H9 (cell line): Measurements from ENCODE around the gene SIX5. TPM values are rescaled to one million over a fixed set of nuclear protein-coding genes. Genes with fewer than 3 reads are reported as not detected.
A peak's percentile ranks its signal among the peaks of the same experiment; 100 is the strongest.

Experiments used
- DNase-seq: peaks from one replicate; pipeline ENCODE4 v3.0.0-alpha.2; 2017
- H2AFZ ChIP-seq: one replicate; pipeline ENCODE4 v1.6.1; 2013; ENCODE audit warnings: mild to moderate bottlenecking, low read length, control low read depth, moderate library complexity
- H2AK5ac ChIP-seq: 2 replicates; pipeline ENCODE4 v1.6.1; 2013; ENCODE audit warnings: low read length, control low read depth, mixed read lengths; ENCODE audit not compliant: insufficient read length
- H2BK120ac ChIP-seq: one replicate; pipeline ENCODE4 v1.6.1; 2013; ENCODE audit warnings: low read depth, mild to moderate bottlenecking, low read length, control low read depth, inconsistent platforms; ENCODE audit not compliant: poor library complexity, severe bottlenecking
- H2BK12ac ChIP-seq: 2 replicates; pipeline ENCODE4 v1.6.1; 2013; ENCODE audit warnings: low read length, control low read depth, mixed read lengths, low read depth; ENCODE audit not compliant: insufficient read length
- H2BK15ac ChIP-seq: 2 replicates; pipeline ENCODE4 v1.6.1; 2013; ENCODE audit warnings: low read depth, low read length, control low read depth
- H2BK20ac ChIP-seq: one replicate; pipeline ENCODE4 v1.6.1; 2013; ENCODE audit warnings: low read depth, mild to moderate bottlenecking, low read length, control low read depth, inconsistent platforms; ENCODE audit not compliant: poor library complexity, severe bottlenecking
- H2BK5ac ChIP-seq: 2 replicates; pipeline ENCODE4 v1.6.1; 2013; ENCODE audit warnings: low read length, control low read depth, mixed read lengths; ENCODE audit not compliant: insufficient read length
- H3K14ac ChIP-seq: 2 replicates; pipeline ENCODE4 v1.6.1; 2013; ENCODE audit warnings: low read length, control low read depth; ENCODE audit not compliant: insufficient read depth
- H3K18ac ChIP-seq: 2 replicates; pipeline ENCODE4 v1.6.1; 2013; ENCODE audit warnings: low read depth, mild to moderate bottlenecking, mixed read lengths, low read length, control low read depth; ENCODE audit not compliant: insufficient read length
- H3K23ac ChIP-seq: 2 replicates; pipeline ENCODE4 v1.6.1; 2013; ENCODE audit warnings: low read length, control low read depth, mixed read lengths, low read depth; ENCODE audit not compliant: insufficient read length
- H3K23me2 ChIP-seq: 2 replicates; pipeline ENCODE4 v1.6.1; 2013; ENCODE audit warnings: low read depth, mild to moderate bottlenecking, mixed read lengths, low read length, control low read depth; ENCODE audit not compliant: insufficient read length, poor library complexity, severe bottlenecking
- H3K27ac ChIP-seq: 2 replicates; pipeline ENCODE4 v1.5.1; 2013; ENCODE audit warnings: low read length, control low read depth, mixed read lengths, low read depth; ENCODE audit not compliant: insufficient read length
- H3K27me3 ChIP-seq: 2 replicates; pipeline ENCODE4 v1.6.1; 2013; ENCODE audit warnings: low read length, control low read depth, inconsistent platforms; ENCODE audit not compliant: insufficient read depth
- H3K4ac ChIP-seq: 2 replicates; pipeline ENCODE4 v1.6.1; 2013; ENCODE audit warnings: low read depth, mild to moderate bottlenecking, control low read depth, inconsistent platforms, low read length, moderate library complexity
- H3K4me1 ChIP-seq: 2 replicates; pipeline ENCODE4 v1.6.1; 2013; ENCODE audit warnings: low read length, control low read depth, inconsistent platforms; ENCODE audit not compliant: insufficient read depth
- H3K4me2 ChIP-seq: 2 replicates; pipeline ENCODE4 v1.6.1; 2013; ENCODE audit warnings: low read length, control low read depth, mixed read lengths; ENCODE audit not compliant: insufficient read length, insufficient read depth
- H3K56ac ChIP-seq: 2 replicates; pipeline ENCODE4 v1.6.1; 2013; ENCODE audit warnings: low read depth, mild to moderate bottlenecking, mixed read lengths, low read length, control low read depth; ENCODE audit not compliant: insufficient read length
- H3K79me1 ChIP-seq: 2 replicates; pipeline ENCODE4 v1.6.1; 2013; ENCODE audit warnings: low read depth, mild to moderate bottlenecking, moderate library complexity, low read length, control low read depth, inconsistent platforms; ENCODE audit not compliant: insufficient read depth, poor library complexity, severe bottlenecking
- H3K79me2 ChIP-seq: 2 replicates; pipeline ENCODE4 v1.6.1; 2013; ENCODE audit warnings: low read length, control low read depth, inconsistent platforms; ENCODE audit not compliant: insufficient read depth
- H3K9ac ChIP-seq: 2 replicates; pipeline ENCODE4 v1.6.1; 2013; ENCODE audit warnings: low read length, control low read depth, mixed read lengths; ENCODE audit not compliant: insufficient read length; ENCODE audit errors: extremely low read depth
- H3K9me3 ChIP-seq: one replicate; pipeline ENCODE4 v1.6.1; 2013; ENCODE audit warnings: low read depth, low read length, inconsistent platforms; ENCODE audit not compliant: control insufficient read depth
- H3T11ph ChIP-seq: one replicate; pipeline ENCODE4 v1.6.1; 2013; ENCODE audit warnings: mild to moderate bottlenecking, low read length, control low read depth, inconsistent platforms
- H4K20me1 ChIP-seq: one replicate; pipeline ENCODE4 v1.6.1; 2013; ENCODE audit not compliant: control insufficient read depth, insufficient read length, insufficient read depth
- H4K5ac ChIP-seq: 2 replicates; pipeline ENCODE4 v1.6.1; 2013; ENCODE audit warnings: low read depth, mild to moderate bottlenecking, mixed read lengths, low read length, control low read depth; ENCODE audit not compliant: insufficient read length
- H4K8ac ChIP-seq: replicated peaks from 2 replicates; pipeline ENCODE4 v1.6.1; 2013; ENCODE audit warnings: low read length, control low read depth, mixed read lengths, low read depth; ENCODE audit not compliant: insufficient read length
- H4K91ac ChIP-seq: 2 replicates; pipeline ENCODE4 v1.6.1; 2013; ENCODE audit warnings: low read depth, mild to moderate bottlenecking, moderate library complexity, mixed read lengths, low read length, control low read depth; ENCODE audit not compliant: insufficient read length
- H3K27ac Mint-ChIP-seq, 3 experiments: 2 replicates in 2 of 3; 3 replicates in 1 of 3; pipeline ENCODE4 v1.8.0; 2020 to 2021; ENCODE audit warnings: mixed read lengths in 3 of 3, mild to moderate bottlenecking in 1 of 3, moderate library complexity in 1 of 3
- H3K27me3 Mint-ChIP-seq: 2 replicates; pipeline ENCODE4 v1.8.0; 2021; ENCODE audit warnings: low read depth, mild to moderate bottlenecking, moderate library complexity, mixed read lengths
- H3K36me3 Mint-ChIP-seq, 3 experiments: 2 replicates in 2 of 3; 3 replicates in 1 of 3; pipeline ENCODE4 v1.8.0; 2020 to 2021; ENCODE audit warnings: low read depth in 3 of 3, mixed read lengths in 3 of 3; ENCODE audit not compliant: insufficient read depth in 1 of 3
- H3K4me1 Mint-ChIP-seq, 2 experiments: 2 replicates each; pipeline ENCODE4 v1.8.0; 2020; ENCODE audit warnings: mixed read lengths in 2 of 2
- H3K4me3 Mint-ChIP-seq, 2 experiments: 2 replicates in 1 of 2; 3 replicates in 1 of 2; pipeline ENCODE4 v1.8.0; 2020 to 2021; ENCODE audit warnings: mild to moderate bottlenecking in 2 of 2, mixed read lengths in 2 of 2, moderate library complexity in 1 of 2
- H3K9me3 Mint-ChIP-seq, 2 experiments: 2 replicates in 1 of 2; 3 replicates in 1 of 2; pipeline ENCODE4 v1.8.0; 2020; ENCODE audit warnings: mild to moderate bottlenecking in 2 of 2, mixed read lengths in 2 of 2, moderate library complexity in 1 of 2
- WGBS: extraction: QIAGEN DNeasy Blood & Tissue Kit; methylation state at CpG from one replicate; pipeline ENCODE4 v1.1.7; 2013; ENCODE audit warnings: missing lambda C conversion rate, low lambda C conversion rate, mixed read lengths; ENCODE audit not compliant: insufficient read length; ENCODE audit errors: extremely low coverage; 5-methylcytosine and 5-hydroxymethylcytosine counted together
- long read RNA-seq: library from polyadenylated mRNA; unstranded; transcript quantifications from one replicate; pipeline ENCODE4 v2.0.0, GENCODE V29; 2020
- total RNA-seq: library from RNA; stranded (reverse); gene quantifications from 2 replicates; pipeline ENCODE4 v1.2.1, GENCODE V29; 2021
- TF ChIP-seq, protein P1 (sequence below): fragments of 200-600 bp; sonication (generic); conservative IDR thresholded peaks from 3 replicates; pipeline ENCODE4 v1.8.0; 2021; ENCODE audit warnings: antibody characterized with exemption, mild to moderate bottlenecking

Gene SIX5
- 41.6 and 41.7 TPM in 2 replicates for total RNA-seq
- long read RNA-seq, transcript SIX5-205 (3 exons, 2,943 nt), result major isoform, 8 of 20 reads
- long read RNA-seq, partial matches to known transcripts, result 8 of 20 reads
- long read RNA-seq, other reads (novel, unspliced or antisense), result 2 of 20 reads

DNA sequence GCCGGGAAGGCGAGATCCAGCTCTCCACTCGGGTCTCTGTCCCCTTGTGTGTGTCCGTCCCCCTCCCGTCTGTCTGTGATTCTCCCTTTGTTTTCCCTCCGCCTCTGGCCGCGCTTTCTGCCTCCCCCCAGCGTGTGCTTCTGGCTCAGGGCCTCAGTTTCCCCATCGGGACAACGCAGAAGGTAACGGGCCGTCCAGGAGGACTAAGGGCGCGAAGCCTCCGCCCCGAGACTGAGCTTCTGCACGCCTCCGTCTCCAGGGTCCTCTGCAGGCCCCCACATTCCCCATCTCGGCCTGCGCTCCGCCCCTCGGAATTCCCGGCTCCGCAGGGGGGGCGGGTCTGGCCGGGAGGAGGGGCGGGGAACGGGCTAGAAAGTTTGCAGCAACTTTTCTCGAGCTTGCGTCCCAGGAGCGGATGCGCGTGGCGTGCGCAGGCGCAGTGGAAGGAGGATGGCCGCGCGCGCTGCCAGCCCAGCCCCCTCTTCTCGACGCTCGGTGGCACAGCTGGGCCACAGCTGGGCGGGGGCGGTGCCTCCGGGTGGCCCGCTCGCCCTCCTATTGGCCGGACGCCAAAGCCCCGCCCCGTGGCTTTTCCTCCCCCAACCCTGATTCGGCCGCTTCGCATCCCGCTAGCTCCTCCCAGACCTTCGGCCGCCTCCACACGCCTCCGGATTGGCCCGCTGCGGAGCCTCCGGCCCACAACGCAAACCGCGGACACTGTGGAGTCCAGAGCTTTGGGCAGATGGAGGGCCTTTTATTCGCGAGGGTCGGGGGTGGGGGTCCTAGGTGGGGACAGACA lies at the start of gene SIX5:
Gene SIX5 (minus strand): TSS at position 269 of the 799 bp plus-strand sequence. CDS start 408 bp downstream, outside the sequence.
- H3K14ac ChIP-seq, result peak within 1 kb of the TSS; percentile 97
- H2AFZ ChIP-seq, result no peak within 1 kb of the TSS
- no peak within 1 kb of the TSS for H2BK12ac ChIP-seq
- peaks cover 2 to 18% (median 10%) of the 10 kb centered on the region in 3 experiments; a peak in 6 of 7 replicates for H3K36me3 Mint-ChIP-seq
- H3K27me3 ChIP-seq, result no peaks in the 10 kb centered on the region
- TF ChIP-seq, protein P1, sequence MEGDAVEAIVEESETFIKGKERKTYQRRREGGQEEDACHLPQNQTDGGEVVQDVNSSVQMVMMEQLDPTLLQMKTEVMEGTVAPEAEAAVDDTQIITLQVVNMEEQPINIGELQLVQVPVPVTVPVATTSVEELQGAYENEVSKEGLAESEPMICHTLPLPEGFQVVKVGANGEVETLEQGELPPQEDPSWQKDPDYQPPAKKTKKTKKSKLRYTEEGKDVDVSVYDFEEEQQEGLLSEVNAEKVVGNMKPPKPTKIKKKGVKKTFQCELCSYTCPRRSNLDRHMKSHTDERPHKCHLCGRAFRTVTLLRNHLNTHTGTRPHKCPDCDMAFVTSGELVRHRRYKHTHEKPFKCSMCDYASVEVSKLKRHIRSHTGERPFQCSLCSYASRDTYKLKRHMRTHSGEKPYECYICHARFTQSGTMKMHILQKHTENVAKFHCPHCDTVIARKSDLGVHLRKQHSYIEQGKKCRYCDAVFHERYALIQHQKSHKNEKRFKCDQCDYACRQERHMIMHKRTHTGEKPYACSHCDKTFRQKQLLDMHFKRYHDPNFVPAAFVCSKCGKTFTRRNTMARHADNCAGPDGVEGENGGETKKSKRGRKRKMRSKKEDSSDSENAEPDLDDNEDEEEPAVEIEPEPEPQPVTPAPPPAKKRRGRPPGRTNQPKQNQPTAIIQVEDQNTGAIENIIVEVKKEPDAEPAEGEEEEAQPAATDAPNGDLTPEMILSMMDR, result no peak
- peaks cover 13 to 33% of the 10 kb centered on the region in 2 experiments for H3K4me1 Mint-ChIP-seq
- peak; percentile 99 for DNase-seq
- no peaks in the 10 kb centered on the region for H3K79me2 ChIP-seq
- H3K9ac ChIP-seq, result peak within 1 kb of the TSS; percentile 82
- peak within 1 kb of the TSS; percentile 97 for H3K18ac ChIP-seq
- H2BK15ac ChIP-seq, result peak within 1 kb of the TSS; percentile 46; the same call in 1 of the 2 replicates
- peak within 1 kb of the TSS; percentile 93 to 94 for H3K4me3 Mint-ChIP-seq
- H3K56ac ChIP-seq, result no peak within 1 kb of the TSS
- peak within 1 kb of the TSS; percentile 74 for H3K4me2 ChIP-seq
- H2BK20ac ChIP-seq, result no peak within 1 kb of the TSS
- no peaks in the 10 kb centered on the region for H4K20me1 ChIP-seq
- H3K27me3 Mint-ChIP-seq, result peaks cover 3% of the 10 kb centered on the region
- no peak within 1 kb of the TSS for H4K91ac ChIP-seq
- H3K4me1 ChIP-seq, result peaks cover 3% of the 10 kb centered on the region; the same call in 1 of the 2 replicates
- H2AK5ac ChIP-seq, result no peak within 1 kb of the TSS
- peak within 1 kb of the TSS; percentile 83 for H3K27ac ChIP-seq
- H2BK5ac ChIP-seq, result peak within 1 kb of the TSS; percentile 75
- H3K23me2 ChIP-seq, result peaks cover 20% of the 10 kb centered on the region
- H3T11ph ChIP-seq, result no peak within 1 kb of the TSS
- no CpG with 5 or more reads among the region's 70 CpGs for WGBS
- no peak within 1 kb of the TSS for H3K23ac ChIP-seq
- H3K9me3 Mint-ChIP-seq, result no peaks in the 10 kb centered on the region; a peak in 1 of 5 replicates
- H4K8ac ChIP-seq, result no peak within 1 kb of the TSS
- peak within 1 kb of the TSS; percentile 98 to 100 (median 99) for H3K27ac Mint-ChIP-seq
- peak within 1 kb of the TSS; percentile 13 for H4K5ac ChIP-seq
- H3K9me3 ChIP-seq, result no peaks in the 10 kb centered on the region
- no peak within 1 kb of the TSS for H2BK120ac ChIP-seq
- no peaks in the 10 kb centered on the region for H3K79me1 ChIP-seq
- no peak within 1 kb of the TSS; the same call in 1 of the 2 replicates for H3K4ac ChIP-seq
